ENCODE data around the gene PRKD1.

PRKD1 gene

DNA sequence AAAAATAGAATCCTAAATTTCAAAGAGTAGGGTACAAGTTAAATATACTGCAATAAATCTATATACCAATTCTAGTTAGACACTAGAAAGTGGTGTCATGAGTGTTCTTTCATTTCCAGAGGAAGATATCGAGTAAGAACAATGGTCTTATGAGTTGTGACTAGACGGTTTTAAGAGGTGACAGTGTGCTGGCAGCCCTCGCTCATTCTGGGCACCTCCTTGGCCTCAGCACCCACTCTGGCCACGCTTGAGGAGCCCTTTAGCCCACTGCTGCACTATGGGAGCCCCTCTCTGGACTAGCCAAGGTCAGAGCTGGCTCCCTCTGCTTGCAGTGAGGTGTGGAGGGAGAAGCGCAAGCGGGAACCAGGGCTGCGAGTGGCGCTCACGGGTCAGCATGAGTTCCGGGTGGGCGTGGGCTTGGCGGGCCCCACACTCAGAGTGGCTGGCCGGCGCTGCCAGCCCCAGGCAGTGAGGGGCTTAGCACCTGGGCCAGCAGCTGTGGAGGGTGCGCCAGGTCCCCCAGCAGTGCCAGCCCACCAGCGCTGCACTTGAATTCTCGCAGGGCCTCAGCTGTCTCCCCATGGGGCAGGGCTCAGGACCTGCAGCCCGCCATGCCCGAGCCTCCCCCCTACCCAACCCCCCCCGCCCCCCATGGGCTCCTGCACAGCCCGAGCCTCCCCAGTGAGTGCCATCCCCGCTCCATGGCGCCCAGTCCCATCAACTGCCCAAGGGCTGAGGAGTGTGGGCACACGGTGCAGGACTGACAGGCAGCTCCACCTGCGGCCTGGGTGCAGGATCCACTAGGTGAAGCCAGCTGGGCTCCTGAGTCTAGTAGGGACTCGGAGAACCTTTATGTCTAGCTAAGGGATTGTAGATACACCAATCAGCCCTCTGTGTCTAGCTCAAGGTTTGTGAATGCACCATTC lies 18.7 kb downstream of the PRKD1 start:
- TF ChIP-seq, protein P1, sequence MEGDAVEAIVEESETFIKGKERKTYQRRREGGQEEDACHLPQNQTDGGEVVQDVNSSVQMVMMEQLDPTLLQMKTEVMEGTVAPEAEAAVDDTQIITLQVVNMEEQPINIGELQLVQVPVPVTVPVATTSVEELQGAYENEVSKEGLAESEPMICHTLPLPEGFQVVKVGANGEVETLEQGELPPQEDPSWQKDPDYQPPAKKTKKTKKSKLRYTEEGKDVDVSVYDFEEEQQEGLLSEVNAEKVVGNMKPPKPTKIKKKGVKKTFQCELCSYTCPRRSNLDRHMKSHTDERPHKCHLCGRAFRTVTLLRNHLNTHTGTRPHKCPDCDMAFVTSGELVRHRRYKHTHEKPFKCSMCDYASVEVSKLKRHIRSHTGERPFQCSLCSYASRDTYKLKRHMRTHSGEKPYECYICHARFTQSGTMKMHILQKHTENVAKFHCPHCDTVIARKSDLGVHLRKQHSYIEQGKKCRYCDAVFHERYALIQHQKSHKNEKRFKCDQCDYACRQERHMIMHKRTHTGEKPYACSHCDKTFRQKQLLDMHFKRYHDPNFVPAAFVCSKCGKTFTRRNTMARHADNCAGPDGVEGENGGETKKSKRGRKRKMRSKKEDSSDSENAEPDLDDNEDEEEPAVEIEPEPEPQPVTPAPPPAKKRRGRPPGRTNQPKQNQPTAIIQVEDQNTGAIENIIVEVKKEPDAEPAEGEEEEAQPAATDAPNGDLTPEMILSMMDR (IDR thresholded peaks at IDR 0.05; ENCODE audit: borderline replicate concordance, extremely low read depth, low read length, poor library complexity, severe bottlenecking): no peak
- no peak for TF ChIP-seq EZH2 (IDR thresholded peaks at IDR 0.05; ENCODE audit: borderline replicate concordance, low read depth, low read length, severe bottlenecking)
- H3K36me3 ChIP-seq (ENCODE audit: insufficient read depth, low read length): no peaks in the 10 kb centered on the region
- no peak overlapping the region for H3K27ac ChIP-seq (ENCODE audit: low read length)
- H3K79me2 ChIP-seq (ENCODE audit: insufficient read depth, low read length): no peaks in the 10 kb centered on the region
- no peak overlapping the region for H3K9ac ChIP-seq (ENCODE audit: low read depth, low read length)
- no peaks in the 10 kb centered on the region for H3K9me3 ChIP-seq (ENCODE audit: insufficient read depth, low read length, severe bottlenecking)
- no peak overlapping the region for H3K4me3 ChIP-seq (ENCODE audit: low read depth in 1 of 2, low read length in 2 of 2)
- H3K27me3 ChIP-seq (ENCODE audit: insufficient read depth, low read length, poor library complexity): no peaks in the 10 kb centered on the region
- no peaks in the 10 kb centered on the region for H3K4me1 ChIP-seq (ENCODE audit: insufficient read depth, low read length)
- no peaks in the 10 kb centered on the region for H4K20me1 ChIP-seq (ENCODE audit: insufficient read depth, low read length)
- ATAC-seq (ENCODE audit: insufficient read depth, low read depth) (no peak), DNase-seq (no peak)
- H2AFZ ChIP-seq (ENCODE audit: low read depth, low read length): no peak overlapping the region
- no peak overlapping the region for H3K4me2 ChIP-seq (ENCODE audit: insufficient read depth, low read length)

DNA sequence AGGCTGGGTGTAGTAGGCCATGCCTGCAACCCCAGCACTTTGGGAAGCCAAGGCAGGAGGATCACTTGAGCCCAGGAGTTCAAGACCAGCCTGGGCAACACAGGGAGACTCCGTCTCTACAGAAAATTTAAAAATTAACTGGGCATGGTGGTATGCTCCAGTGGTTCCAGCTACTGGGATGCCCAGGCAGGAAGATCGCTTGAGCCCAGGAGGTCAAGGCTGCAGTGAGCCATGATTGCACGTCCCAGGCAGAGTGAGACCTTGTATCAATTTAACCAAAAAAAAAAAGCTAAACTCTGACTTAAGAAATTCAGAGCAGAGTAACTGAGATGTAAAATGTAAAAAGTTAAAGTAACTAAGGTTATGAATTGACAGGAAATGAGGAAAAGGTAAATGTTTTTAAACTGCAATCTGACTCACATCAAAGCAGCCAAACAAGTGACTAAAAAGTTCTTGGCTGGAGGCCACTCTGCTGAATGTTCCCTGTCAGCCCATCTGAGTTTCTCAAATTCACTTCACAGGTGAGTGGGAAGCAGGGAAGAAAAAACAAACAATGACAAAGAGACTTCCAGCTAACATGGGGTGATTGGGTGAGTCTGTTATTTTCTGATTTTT lies 21.3 kb downstream of the PRKD1 start:
- no peak overlapping the region for H3K27ac ChIP-seq (ENCODE audit: low read length)
- no peak overlapping the region for H3K9ac ChIP-seq (ENCODE audit: low read depth, low read length)
- no peak for DNase-seq
- H3K4me3 ChIP-seq (ENCODE audit: low read depth in 1 of 2, low read length in 2 of 2): no peak overlapping the region
- no peak overlapping the region for H2AFZ ChIP-seq (ENCODE audit: low read depth, low read length)
- no peaks in the 10 kb centered on the region for H3K27me3 ChIP-seq (ENCODE audit: insufficient read depth, low read length, poor library complexity)
- H3K79me2 ChIP-seq (ENCODE audit: insufficient read depth, low read length): no peaks in the 10 kb centered on the region
- no peaks in the 10 kb centered on the region for H3K36me3 ChIP-seq (ENCODE audit: insufficient read depth, low read length)
- no peak for TF ChIP-seq EZH2 (IDR thresholded peaks at IDR 0.05; ENCODE audit: borderline replicate concordance, low read depth, low read length, severe bottlenecking)
- TF ChIP-seq, protein P1 (IDR thresholded peaks at IDR 0.05; ENCODE audit: borderline replicate concordance, extremely low read depth, low read length, poor library complexity, severe bottlenecking): no peak
- no peaks in the 10 kb centered on the region for H3K4me1 ChIP-seq (ENCODE audit: insufficient read depth, low read length)
- no peak for ATAC-seq (ENCODE audit: insufficient read depth, low read depth)
- no peak overlapping the region for H3K4me2 ChIP-seq (ENCODE audit: insufficient read depth, low read length)
- no peaks in the 10 kb centered on the region for H4K20me1 ChIP-seq (ENCODE audit: insufficient read depth, low read length)
- no peaks in the 10 kb centered on the region for H3K9me3 ChIP-seq (ENCODE audit: insufficient read depth, low read length, severe bottlenecking)

DNA sequence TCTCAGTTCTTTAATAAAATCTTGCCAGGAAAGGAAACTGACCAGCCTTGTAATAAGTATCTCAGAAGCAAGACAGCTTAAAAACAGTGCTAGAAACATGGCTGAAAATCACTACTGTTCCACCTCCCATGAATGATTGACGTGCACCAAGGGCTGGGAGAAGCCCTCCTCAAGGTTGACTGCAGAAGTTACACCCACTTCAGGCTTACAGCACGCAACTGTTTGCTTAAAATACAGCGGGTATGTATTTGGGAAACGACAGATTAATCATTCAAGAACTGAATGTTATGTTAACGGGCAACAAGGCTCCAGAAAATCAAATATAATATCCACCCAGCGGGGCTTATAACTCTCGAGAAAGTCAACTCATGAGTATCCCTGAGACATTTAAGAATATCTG lies 22.1 kb downstream of the PRKD1 start:
- no peaks in the 10 kb centered on the region for H3K79me2 ChIP-seq (ENCODE audit: insufficient read depth, low read length)
- H3K27me3 ChIP-seq (ENCODE audit: insufficient read depth, low read length, poor library complexity): no peaks in the 10 kb centered on the region
- TF ChIP-seq, protein P1 (IDR thresholded peaks at IDR 0.05; ENCODE audit: borderline replicate concordance, extremely low read depth, low read length, poor library complexity, severe bottlenecking): no peak
- TF ChIP-seq EZH2 (IDR thresholded peaks at IDR 0.05; ENCODE audit: borderline replicate concordance, low read depth, low read length, severe bottlenecking): no peak
- H3K36me3 ChIP-seq (ENCODE audit: insufficient read depth, low read length): no peaks in the 10 kb centered on the region
- no peaks in the 10 kb centered on the region for H3K9me3 ChIP-seq (ENCODE audit: insufficient read depth, low read length, severe bottlenecking)
- H3K4me3 ChIP-seq (ENCODE audit: low read depth in 1 of 2, low read length in 2 of 2): no peak overlapping the region
- no peaks in the 10 kb centered on the region for H4K20me1 ChIP-seq (ENCODE audit: insufficient read depth, low read length)
- DNase-seq (no peak), ATAC-seq (ENCODE audit: insufficient read depth, low read depth) (no peak)
- no peak overlapping the region for H3K27ac ChIP-seq (ENCODE audit: low read length)
- no peak overlapping the region for H2AFZ ChIP-seq (ENCODE audit: low read depth, low read length)
- no peak overlapping the region for H3K9ac ChIP-seq (ENCODE audit: low read depth, low read length)
- H3K4me1 ChIP-seq (ENCODE audit: insufficient read depth, low read length): no peaks in the 10 kb centered on the region
- H3K4me2 ChIP-seq (ENCODE audit: insufficient read depth, low read length): no peak overlapping the region

Data from DND-41 (cell line).